ENCODE results near the gene ERCC6.

DNA sequence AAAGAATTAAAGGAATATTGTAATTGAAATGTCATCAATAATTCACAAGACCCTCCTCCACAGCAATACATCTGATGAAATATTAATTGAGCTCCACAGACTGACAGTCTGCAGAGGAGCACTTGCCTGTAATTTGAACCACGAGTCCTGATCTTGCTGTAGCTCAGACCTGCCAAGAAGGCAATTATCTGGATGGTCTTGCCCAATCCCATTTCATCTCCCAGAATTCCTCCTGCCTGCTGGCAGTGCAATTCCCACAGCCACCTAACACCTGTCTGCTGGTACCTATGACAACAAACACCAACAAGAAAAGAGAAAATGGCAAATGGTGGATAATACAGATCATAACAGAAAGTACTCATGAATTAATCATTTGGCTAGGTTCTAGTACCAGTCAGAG, 38.5 kb downstream of the ERCC6 start:
- TF ChIP-seq POLR2A (IDR thresholded peaks at IDR 0.05) (no peak), EP300 (IDR thresholded peaks at IDR 0.05; ENCODE audit: low read depth) (no peak), POLR2AphosphoS5 (IDR thresholded peaks at IDR 0.05) (no peak)
- TF ChIP-seq, protein P1, sequence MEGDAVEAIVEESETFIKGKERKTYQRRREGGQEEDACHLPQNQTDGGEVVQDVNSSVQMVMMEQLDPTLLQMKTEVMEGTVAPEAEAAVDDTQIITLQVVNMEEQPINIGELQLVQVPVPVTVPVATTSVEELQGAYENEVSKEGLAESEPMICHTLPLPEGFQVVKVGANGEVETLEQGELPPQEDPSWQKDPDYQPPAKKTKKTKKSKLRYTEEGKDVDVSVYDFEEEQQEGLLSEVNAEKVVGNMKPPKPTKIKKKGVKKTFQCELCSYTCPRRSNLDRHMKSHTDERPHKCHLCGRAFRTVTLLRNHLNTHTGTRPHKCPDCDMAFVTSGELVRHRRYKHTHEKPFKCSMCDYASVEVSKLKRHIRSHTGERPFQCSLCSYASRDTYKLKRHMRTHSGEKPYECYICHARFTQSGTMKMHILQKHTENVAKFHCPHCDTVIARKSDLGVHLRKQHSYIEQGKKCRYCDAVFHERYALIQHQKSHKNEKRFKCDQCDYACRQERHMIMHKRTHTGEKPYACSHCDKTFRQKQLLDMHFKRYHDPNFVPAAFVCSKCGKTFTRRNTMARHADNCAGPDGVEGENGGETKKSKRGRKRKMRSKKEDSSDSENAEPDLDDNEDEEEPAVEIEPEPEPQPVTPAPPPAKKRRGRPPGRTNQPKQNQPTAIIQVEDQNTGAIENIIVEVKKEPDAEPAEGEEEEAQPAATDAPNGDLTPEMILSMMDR (IDR thresholded peaks at IDR 0.05), result no peak

Measured in transverse colon (tissue), 4 donors.